ENCODE measurements around the gene LSM3. TPM values are rescaled to one million over a fixed set of nuclear protein-coding genes. Genes with fewer than 3 reads are reported as not detected.

The LSM3 gene
- total and polyA plus RNA-seq, 9 of the 15 experiments (the other 6 are each of a cell fraction or from before 2014, with no cell fraction given), result 33.8 to 203 (median 61.2) TPM

- ChIA-PET CTCF (ENCODE audit: low intra/inter-chr PET ratio) (no interaction called here), POLR2A (interaction anchor here (0.9 to 5.4 kb wide), 5 partner anchors 8 to 253 kb away, joined by 3 to 22 read pairs (median 22); no protein-coding TSS in a partner anchor)
- Histone ChIP-seq H3K79me2 (ENCODE audit: control insufficient read depth, insufficient read depth, low read length) (no peaks in the 10 kb centered on the region), H4K20me1 (replicated peaks; ENCODE audit: control insufficient read depth, insufficient read depth, low read length) (no peaks in the 10 kb centered on the region), H2AFZ (ENCODE audit: low read depth, low read length) (peak overlapping the region; percentile 58), H3K4me2 (ENCODE audit: insufficient read depth, low read length) (no peak overlapping the region), H3K9me1 (ENCODE audit: control insufficient read depth, insufficient read depth, low read length) (no peaks in the 10 kb centered on the region), H3K27me3 (ENCODE audit: control insufficient read depth in 2 of 2, insufficient read depth in 2 of 2, low read length in 2 of 2) (no peaks in the 10 kb centered on the region), H3K4me1 (replicated peaks in 1 of 2; ENCODE audit: control insufficient read depth in 2 of 2, insufficient read depth in 2 of 2, low read length in 2 of 2) (peaks cover 32 to 55% of the 10 kb centered on the region in 2 experiments), H3K36me3 (ENCODE audit: control insufficient read depth, insufficient read depth, low read length) (no peaks in the 10 kb centered on the region), H3K9ac (ENCODE audit: insufficient read depth in 1 of 2, low read depth in 2 of 2, low read length in 2 of 2) (peak overlapping the region in 1 of 2 experiments; percentile 5; a peak in 1 of 4 replicates), H3K27ac (ENCODE audit: extremely low read depth, low read depth, low read length) (peak overlapping the region; percentile 18; the same call in 1 of the 3 replicates), H3K9me3 (replicated peaks; ENCODE audit: control insufficient read depth, insufficient read depth, low read depth, low read length) (no peaks in the 10 kb centered on the region), H3K4me3 (no peak overlapping the region)
- ATAC-seq (peak; percentile 6; the same call in 1 of the 3 replicates), DNase-seq (ENCODE audit: extremely low read depth in 1 of 4, low spot score in 3 of 4) (no peak), FAIRE-seq (no peak)
- 36% methylated on average over 4 of the region's 4 CpGs for WGBS (ENCODE audit: insufficient coverage, low coverage, missing lambda C conversion rate)
- intact Hi-C loops (cut with micrococcal nuclease), result no loop called here
- in situ Hi-C loops (cut with MboI), result no loop called here
- no TSS peak for BruUV-seq (replicated peaks)
- TF ChIP-seq VEZF1 (CRISPR knock-in tag; IDR thresholded peaks at IDR 0.05), result 0 out of 2 replicates have a peak, but pooled peaks have one; percentile 15
- no peak for TF ChIP-seq ZNF830 (CRISPR knock-in tag; IDR thresholded peaks at IDR 0.05)
- TF ChIP-seq GTF2B (IDR thresholded peaks at IDR 0.05; ENCODE audit: extremely low read depth, insufficient read length), result no peak
- no peak for TF ChIP-seq ZNF318 (IDR thresholded peaks at IDR 0.05; ENCODE audit: borderline replicate concordance in 1 of 2, low read depth in 1 of 2)
- TF ChIP-seq MYBL2 (IDR thresholded peaks at IDR 0.05; ENCODE audit: low read depth), result no peak
- no peak for TF ChIP-seq MYBL2 (CRISPR knock-in tag; IDR thresholded peaks at IDR 0.05; ENCODE audit: borderline replicate concordance)
- no peak for TF ChIP-seq ZBTB2 (IDR thresholded peaks at IDR 0.05)
- TF ChIP-seq CXXC5 (CRISPR knock-in tag; IDR thresholded peaks at IDR 0.05), result 0 out of 2 replicates have a peak, but pooled peaks have one; percentile 30
- TF ChIP-seq SIX5 (IDR thresholded peaks at IDR 0.05; ENCODE audit: borderline replicate concordance in 1 of 2, insufficient read depth in 1 of 2, low read depth in 1 of 2, low read length in 2 of 2), result no peak
Observed at GRCh38 chr3:14211621-14212020, 33.0 kb downstream of the LSM3 start.

All from K562 (cell line).